PFSK-1 (cell line): ENCODE measurements around the gene ELMO2.

Experiments used
- FOXP2 ChIP-seq: optimal IDR thresholded peaks from 2 replicates; pipeline ENCODE3; 2011; ENCODE audit warnings: borderline replicate concordance, control low read depth, inconsistent platforms; ENCODE audit not compliant: insufficient read depth; ENCODE audit errors: extremely low read length, extremely low read depth
- POLR2AphosphoS5 ChIP-seq: IDR thresholded peaks from 2 replicates; pipeline ENCODE4 v1.6.1; 2012; ENCODE audit warnings: low read depth, mild to moderate bottlenecking, control low read depth, low read length, moderate library complexity
- SIN3A ChIP-seq: IDR thresholded peaks from 2 replicates; pipeline ENCODE4 v1.6.1; 2012; ENCODE audit warnings: mild to moderate bottlenecking, low read length, moderate library complexity, borderline replicate concordance; ENCODE audit not compliant: insufficient read depth
- TAF1 ChIP-seq: IDR thresholded peaks from 2 replicates; pipeline ENCODE4 v1.6.1; 2012; ENCODE audit warnings: low read length, control low read depth, borderline replicate concordance; ENCODE audit not compliant: insufficient read depth
- TF ChIP-seq, protein P1 (sequence below), 2 experiments: IDR thresholded peaks; 2 replicates each; pipeline versions ENCODE4 v1.6.1 to v1.8.0; 2011 to 2012; ENCODE audit warnings: low read depth in 2 of 2, low read length in 2 of 2, control low read depth in 1 of 2, inconsistent platforms in 1 of 2, mild to moderate bottlenecking in 1 of 2, moderate library complexity in 1 of 2; ENCODE audit not compliant: insufficient read depth in 1 of 2

The ELMO2 gene

GRCh38 chr20:46330072-46330763 is 76.2 kb downstream of the ELMO2 start:
- TF ChIP-seq FOXP2 (no peak), SIN3A (no peak), TAF1 (no peak), POLR2AphosphoS5 (no peak)
- TF ChIP-seq, protein P1, sequence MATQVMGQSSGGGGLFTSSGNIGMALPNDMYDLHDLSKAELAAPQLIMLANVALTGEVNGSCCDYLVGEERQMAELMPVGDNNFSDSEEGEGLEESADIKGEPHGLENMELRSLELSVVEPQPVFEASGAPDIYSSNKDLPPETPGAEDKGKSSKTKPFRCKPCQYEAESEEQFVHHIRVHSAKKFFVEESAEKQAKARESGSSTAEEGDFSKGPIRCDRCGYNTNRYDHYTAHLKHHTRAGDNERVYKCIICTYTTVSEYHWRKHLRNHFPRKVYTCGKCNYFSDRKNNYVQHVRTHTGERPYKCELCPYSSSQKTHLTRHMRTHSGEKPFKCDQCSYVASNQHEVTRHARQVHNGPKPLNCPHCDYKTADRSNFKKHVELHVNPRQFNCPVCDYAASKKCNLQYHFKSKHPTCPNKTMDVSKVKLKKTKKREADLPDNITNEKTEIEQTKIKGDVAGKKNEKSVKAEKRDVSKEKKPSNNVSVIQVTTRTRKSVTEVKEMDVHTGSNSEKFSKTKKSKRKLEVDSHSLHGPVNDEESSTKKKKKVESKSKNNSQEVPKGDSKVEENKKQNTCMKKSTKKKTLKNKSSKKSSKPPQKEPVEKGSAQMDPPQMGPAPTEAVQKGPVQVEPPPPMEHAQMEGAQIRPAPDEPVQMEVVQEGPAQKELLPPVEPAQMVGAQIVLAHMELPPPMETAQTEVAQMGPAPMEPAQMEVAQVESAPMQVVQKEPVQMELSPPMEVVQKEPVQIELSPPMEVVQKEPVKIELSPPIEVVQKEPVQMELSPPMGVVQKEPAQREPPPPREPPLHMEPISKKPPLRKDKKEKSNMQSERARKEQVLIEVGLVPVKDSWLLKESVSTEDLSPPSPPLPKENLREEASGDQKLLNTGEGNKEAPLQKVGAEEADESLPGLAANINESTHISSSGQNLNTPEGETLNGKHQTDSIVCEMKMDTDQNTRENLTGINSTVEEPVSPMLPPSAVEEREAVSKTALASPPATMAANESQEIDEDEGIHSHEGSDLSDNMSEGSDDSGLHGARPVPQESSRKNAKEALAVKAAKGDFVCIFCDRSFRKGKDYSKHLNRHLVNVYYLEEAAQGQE (IDR thresholded peaks at IDR 0.05; ENCODE audit: insufficient read depth in 1 of 2, low read depth in 2 of 2, low read length in 2 of 2): no peak

- TF ChIP-seq, protein P1 (IDR thresholded peaks at IDR 0.05; ENCODE audit: insufficient read depth in 1 of 2, low read depth in 2 of 2, low read length in 2 of 2): no peak
- TF ChIP-seq SIN3A (no peak), TAF1 (no peak), FOXP2 (no peak), POLR2AphosphoS5 (no peak)
These were observed 78.1 kb downstream of the ELMO2 start for GRCh38 chr20:46328200-46328882.

GRCh38 chr20:46327557-46327956 is 78.9 kb downstream of the ELMO2 start:
- TF ChIP-seq TAF1 (no peak), SIN3A (no peak), POLR2AphosphoS5 (no peak), FOXP2 (no peak)
- TF ChIP-seq, protein P1 (IDR thresholded peaks at IDR 0.05; ENCODE audit: insufficient read depth in 1 of 2, low read depth in 2 of 2, low read length in 2 of 2): no peak

DNA sequence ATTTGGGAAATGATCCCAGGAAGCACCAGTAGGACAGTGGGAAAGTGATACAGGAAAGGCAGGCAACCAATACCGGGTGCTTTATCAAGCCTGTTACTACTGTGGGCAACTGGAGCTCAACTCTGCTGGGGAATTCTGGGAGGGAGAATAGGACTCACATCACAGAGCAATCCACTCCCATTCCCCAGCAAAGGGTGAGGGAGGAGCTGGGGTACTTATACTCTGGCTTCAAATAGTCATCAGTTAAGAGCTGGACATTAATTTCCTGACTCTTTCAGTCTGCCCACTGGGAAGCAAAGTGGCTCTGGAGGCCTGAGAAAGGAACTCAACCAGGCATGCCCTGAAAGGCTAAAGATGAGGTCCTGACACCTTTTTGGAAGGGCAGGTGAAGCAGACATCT is 80.6 kb downstream of the ELMO2 start:
- TF ChIP-seq FOXP2 (no peak), POLR2AphosphoS5 (no peak), TAF1 (no peak), SIN3A (no peak)
- TF ChIP-seq, protein P1 (IDR thresholded peaks at IDR 0.05; ENCODE audit: insufficient read depth in 1 of 2, low read depth in 2 of 2, low read length in 2 of 2): no peak
